K562 (cell line): Measurements from ENCODE around the gene WRAP53. TPM values are rescaled to one million over a fixed set of nuclear protein-coding genes. Genes with fewer than 3 reads are reported as not detected.

Experiments
- ARID4B ChIP-seq: sonication (generic); formaldehyde crosslinking; IDR thresholded peaks from 2 replicates; pipeline ENCODE4 v1.8.0; 2022; ENCODE audit warnings: mild to moderate bottlenecking, missing genetic modification reagents
- FOXA3 ChIP-seq, 2 experiments: fragments of 450-650 bp in 1 of 2; sonication (generic) in 1 of 2; formaldehyde crosslinking; IDR thresholded peaks in 1 of 2; conservative IDR thresholded peaks in 1 of 2; 2 replicates each; pipeline versions ENCODE4 v1.4.0 to v1.8.0; 2020 to 2022; ENCODE audit warnings: mild to moderate bottlenecking in 2 of 2, missing genetic modification reagents in 1 of 2
- ZMIZ1 ChIP-seq, 2 experiments: fragments of 150-350 bp in 1 of 2; IDR thresholded peaks; 2 replicates each; pipeline ENCODE4 v1.6.1; 2012 to 2016; ENCODE audit warnings: low read depth in 2 of 2, low read length in 2 of 2, mild to moderate bottlenecking in 1 of 2, moderate library complexity in 1 of 2
- polyA plus RNA-seq, 8 experiments: library from polyadenylated mRNA; depleted of rRNA in 4 of 8; stranded (reverse) in 5 of 8; unstranded in 3 of 8; fragments of >200 nt; fragmentation: Nextera tagmentation in 2 of 8; fragmentation: Illumina TruSeq in 1 of 8; extraction: Ambion mirVana in 2 of 8; extraction: Trizol in 1 of 8; gene quantifications; 2 replicates each; pipeline versions ENCODE4 v1.2.1 to v1.2.3, GENCODE V29; 2011 to 2014; ENCODE audit warnings: inconsistent platforms in 1 of 8, missing spikeins in 1 of 8
- total RNA-seq, 7 experiments: library from RNA; depleted of rRNA in 6 of 7; stranded (reverse); fragments of >200 nt in 6 of 7; fragmentation: Illumina TruSeq in 2 of 7; extraction: Trizol in 2 of 7; gene quantifications; 2 replicates each; pipeline versions ENCODE4 v1.2.1 to v1.2.3, GENCODE V29; 2011 to 2021; ENCODE audit warnings: low replicate concordance in 1 of 7

Gene WRAP53
- total and polyA plus RNA-seq, 9 of the 15 experiments (the other 6 are each of a cell fraction or from before 2014, with no cell fraction given) = 0.72 to 18.2 (median 13.4) TPM

GRCh38 chr17:7684851-7685532, 3.3 kb upstream of the WRAP53 start (continued):
- TF ChIP-seq ARID4B (CRISPR knock-in tag) = no peak
- TF ChIP-seq ZMIZ1 (IDR thresholded peaks at IDR 0.05; ENCODE audit: low read depth in 2 of 2, low read length in 2 of 2) = no peak
- TF ChIP-seq FOXA3 (CRISPR knock-in tag; conservative IDR thresholded peaks at IDR 0.05 in 1 of 2, IDR thresholded peaks at IDR 0.05 in 1 of 2) = no peak
- TF ChIP-seq, all 486 proteins: peak for 5
